ENCODE measurements around the gene PRODH2.
"Not testable (repeated sequence)": the region's sequence is repeated elsewhere in the genome, so short reads cannot be mapped to it uniquely, and the experiment has no call there.

PRODH2 gene

DNA sequence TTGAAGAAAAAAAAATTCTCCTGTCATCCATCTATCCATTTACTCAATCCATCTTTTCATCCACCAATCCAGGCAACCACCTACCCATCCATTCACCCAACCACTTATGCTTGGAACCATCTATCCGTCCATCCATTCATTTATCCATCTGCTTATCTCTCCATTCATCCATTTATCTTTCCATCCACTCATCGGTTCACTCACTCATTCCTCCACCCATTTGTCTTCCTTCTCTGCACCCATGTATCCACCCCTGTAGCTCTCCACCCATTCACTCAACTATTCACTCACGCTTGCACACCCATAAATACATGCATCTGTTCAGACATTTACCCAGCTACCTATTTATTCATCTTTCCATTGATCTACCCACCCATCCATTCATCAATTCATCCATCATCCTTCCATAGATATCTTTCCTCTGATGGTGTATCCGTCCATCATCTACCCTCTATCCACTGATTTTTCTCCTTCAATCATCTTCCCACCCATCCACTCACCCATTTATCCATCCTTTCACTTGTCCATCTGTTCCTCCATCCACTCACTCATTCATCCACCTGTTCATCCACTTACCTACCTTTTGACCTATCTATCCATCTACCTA lies 30.1 kb upstream of the PRODH2 start:
- DNase-seq = no peak

GRCh38 chr19:35841961-35842595 lies 29.4 kb upstream of the PRODH2 start:
- no peak for DNase-seq

DNA sequence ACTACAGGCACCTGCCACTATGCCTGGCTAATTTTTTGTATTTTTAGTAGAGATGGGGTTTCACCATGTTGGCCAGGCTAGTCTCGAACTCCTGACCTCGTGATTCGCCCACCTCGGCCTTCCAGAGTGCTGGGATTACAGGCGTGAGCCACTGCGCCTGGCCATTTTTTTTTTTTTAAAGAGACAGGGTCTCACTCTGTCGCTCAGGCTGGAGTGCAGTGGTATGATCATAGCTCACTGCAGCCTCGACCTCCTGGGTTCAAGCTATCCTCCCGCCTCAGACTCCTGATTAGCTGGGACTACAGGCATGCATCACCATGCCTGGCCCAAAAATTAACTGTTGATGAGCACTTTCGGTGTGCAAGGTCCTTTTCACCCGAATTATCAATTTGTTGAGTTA lies 23.5 kb upstream of the PRODH2 start:
- not testable (repeated sequence) for DNase-seq

GRCh38 chr19:35833972-35834371 lies 21.3 kb upstream of the PRODH2 start:
- DNase-seq = no peak

GRCh38 chr19:35832054-35832453 lies 19.4 kb upstream of the PRODH2 start:
- DNase-seq = no peak

DNA sequence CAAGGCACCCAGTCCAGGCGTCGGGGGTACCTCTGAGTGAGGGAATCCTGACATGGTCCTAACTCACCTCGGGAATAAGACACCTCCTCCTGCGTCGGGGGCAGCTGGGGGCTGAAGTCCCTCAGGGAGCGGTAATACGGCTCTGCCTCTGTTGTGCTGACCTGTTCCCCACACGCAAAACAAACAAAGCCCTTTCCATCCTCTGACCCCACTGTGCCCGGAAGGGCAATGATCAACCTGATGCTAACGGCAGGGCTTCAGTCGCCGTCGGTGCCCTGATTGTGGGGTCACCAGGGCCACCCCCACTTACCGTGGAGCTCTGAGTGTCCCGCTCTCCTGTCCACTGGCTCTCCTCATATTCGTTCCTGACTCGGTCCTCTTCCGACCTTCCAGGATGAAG lies 18.3 kb upstream of the PRODH2 start:
- DNase-seq = no peak

DNA sequence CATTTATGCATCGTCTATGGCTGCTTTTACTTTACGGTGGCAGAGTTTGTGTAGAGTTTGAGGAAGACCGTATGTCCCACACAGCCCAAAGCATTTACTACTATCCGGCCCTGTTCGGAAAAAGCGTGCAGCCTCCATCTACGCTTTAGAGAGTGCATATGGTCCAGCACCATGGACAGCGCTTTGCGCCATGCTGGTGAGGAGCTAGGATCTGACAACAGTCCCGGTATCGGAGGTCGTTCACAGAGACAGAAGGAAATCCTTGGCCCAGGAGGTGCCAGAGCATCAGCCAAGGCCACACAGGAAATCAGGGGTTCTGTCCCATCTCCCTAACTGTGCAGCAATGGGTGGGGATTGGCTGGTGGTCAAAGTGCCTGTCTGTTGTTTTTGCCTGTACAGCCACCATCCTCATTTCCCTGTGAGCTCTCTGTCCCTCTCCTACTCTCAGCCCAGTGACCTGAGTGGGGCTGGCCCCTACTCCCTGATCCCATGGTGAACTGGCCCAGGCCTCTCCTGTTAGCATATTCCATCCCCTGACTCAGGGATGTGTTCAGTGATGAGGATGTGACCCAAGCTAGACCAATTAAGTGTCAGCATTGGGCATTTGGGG lies 16.2 kb upstream of the PRODH2 start:
- peak; percentile 58 for DNase-seq

- DNase-seq = no peak
Measured at GRCh38 chr19:35824150-35824549, 11.5 kb upstream of the PRODH2 start.

GRCh38 chr19:35822579-35822978 lies 9.9 kb upstream of the PRODH2 start:
- DNase-seq = no peak

- DNase-seq = no peak
Measured at GRCh38 chr19:35818445-35818844, 5.8 kb upstream of the PRODH2 start.

DNA sequence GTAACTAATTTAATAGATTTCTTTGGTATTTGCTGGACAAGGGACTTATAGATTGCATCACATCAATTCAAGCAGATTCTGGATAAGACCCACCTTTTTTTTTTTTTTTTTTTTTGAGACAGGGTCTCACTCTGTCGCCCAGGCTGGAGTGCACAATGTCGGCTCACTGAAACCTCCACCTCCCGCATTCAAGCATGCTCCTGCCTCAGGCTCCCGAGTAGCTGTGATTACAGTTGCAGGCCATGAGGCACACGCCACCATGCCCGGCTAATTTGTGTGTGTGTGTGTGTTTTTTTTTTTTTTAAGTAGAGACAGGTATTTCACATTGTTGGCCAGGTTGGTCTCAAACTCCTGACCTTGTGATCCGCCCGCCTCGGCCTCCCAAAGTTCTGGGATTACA lies 4.2 kb upstream of the PRODH2 start:
- DNase-seq = no peak

DNA sequence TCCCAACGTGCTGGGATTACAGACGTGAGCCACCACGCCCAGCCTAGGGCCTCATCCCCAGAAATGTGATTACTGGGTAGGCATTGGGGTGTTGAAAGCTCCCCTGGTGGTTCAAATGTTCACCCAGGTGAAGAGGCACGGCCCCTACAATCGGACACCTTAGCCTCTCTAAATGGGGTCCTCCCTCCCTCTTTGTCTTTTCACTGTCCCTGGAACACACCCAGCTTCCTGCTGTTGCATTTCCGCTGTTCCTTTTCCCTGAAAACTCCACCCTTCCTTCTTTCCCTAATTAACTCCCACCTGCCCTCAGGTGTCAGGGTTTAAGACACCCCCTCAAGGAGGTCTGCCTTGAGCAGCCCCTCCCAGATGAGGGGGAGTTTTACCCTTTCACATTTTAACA lies 3.6 kb upstream of the PRODH2 start:
- DNase-seq = no peak

GRCh38 chr19:35813043-35813890 lies 622 bp upstream of the PRODH2 start:
- DNase-seq = no peak

- no peak for DNase-seq
Measured at GRCh38 chr19:35811317-35812219, 1.1 kb downstream of the PRODH2 start.

DNA sequence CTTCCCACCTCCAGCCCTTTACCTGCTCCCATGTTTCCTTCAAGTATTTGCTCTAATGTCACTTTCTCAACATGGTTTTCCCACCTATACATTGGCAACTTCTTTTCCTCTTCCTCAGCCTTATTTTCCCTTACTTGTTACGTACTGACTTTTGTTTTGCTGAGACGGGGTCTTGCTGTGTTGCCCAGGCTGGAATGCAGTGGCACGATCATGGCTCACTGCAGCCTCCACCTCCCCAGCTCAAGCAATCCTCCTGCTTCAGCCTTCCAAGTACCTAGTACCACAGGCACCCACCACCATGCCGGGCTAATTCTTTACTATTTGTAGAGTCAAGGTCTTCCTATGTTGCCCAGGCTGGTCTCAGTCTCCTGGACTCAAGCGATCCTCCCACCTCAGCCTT lies 5.0 kb downstream of the PRODH2 start:
- no peak for DNase-seq

DNA sequence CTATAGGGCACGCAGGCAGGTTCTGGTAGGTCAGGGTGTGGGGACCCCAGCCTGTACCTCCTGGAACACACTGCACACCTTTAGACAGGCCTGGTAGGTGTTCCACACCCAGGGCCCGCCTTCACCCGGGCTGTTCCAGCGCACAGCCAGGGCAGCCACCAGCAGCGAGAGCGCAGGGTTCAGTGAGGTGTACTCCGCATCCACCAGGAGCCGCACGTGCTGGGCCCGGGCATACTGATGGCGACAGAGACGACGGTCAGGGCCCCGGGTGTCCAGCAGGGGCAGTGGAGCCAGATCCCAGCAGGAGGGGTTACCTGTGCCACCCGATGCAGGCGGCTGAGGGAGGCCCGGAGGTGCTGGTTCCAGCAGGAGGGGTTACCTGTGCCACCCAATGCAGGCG lies 6.0 kb downstream of the PRODH2 start:
- no peak for DNase-seq

GRCh38 chr19:35805526-35806102 lies 7.0 kb downstream of the PRODH2 start:
- DNase-seq = no peak

DNA sequence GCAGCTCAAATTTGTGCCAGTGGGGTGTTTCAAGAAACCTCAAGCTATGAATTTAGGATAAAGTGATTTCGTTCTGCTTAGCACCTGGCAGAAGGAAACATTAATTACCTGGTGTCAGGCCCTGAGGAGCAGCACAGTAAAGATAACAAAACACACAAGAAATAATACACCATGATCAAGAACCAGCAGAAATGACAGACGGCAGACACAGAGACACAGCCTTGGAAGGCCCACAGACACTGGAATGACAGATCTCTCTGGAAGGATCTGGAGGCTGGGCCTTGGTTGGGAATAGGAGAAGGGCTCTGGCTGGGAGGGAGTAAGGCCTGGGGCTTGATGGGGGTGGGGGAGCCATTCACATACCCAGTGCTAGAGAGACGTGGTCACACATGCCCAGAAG lies 10.8 kb downstream of the PRODH2 start:
- no peak for DNase-seq

DNA sequence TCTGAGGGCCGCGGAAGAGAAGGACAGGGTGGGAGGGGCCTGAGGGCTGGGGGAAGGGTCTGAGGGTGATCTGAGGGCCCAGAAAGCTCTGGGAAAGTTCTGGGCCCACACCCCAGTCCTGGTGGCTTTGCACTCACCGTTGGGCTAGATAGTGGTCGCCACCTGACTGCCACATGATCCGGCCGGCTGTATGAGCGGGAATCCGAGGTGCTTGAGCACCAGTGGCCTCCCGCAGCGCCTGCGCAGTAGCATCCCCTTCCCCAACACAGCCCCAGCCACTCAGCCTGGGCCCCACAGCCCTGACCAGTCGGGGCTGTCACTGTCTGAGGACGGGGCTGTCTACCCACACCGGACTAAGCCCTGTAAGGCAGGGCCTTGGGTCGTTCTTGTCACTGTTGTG lies 15.0 kb downstream of the PRODH2 start:
- no peak for DNase-seq

GRCh38 chr19:35796645-35797542 lies 15.8 kb downstream of the PRODH2 start:
- no peak for DNase-seq

DNA sequence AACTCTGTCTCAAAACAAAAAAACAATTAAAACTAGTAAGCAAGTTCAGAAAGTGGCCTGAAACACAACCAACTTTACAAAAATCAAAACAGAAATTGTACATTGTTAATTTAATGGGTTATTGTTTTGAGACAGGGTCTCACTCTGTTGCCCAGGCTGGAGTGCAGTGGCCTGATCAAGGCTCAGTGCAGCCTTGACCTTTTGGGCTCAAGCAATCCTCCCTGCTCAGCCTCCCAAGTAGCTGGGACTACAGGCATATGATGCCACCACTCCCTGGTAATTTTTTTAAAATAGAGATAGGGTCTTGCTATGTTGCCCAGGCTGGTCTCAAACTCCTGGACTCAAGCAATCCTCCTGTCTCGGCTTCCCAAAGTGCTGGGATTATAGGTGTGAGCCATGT lies 17.1 kb downstream of the PRODH2 start:
- DNase-seq = not testable (repeated sequence)

All from fibroblast of skin of abdomen (primary cell).